PC-3 (cell line): ENCODE results near the gene ACTL10. TPM values are rescaled to one million over a fixed set of nuclear protein-coding genes. Genes with fewer than 3 reads are reported as not detected.

ENCODE experiments used
- ATAC-seq: fragments of 200-7000 bp; cut with Tn5 transposase; 2 replicates; pipeline ENCODE4 v1.9.1; 2020; ENCODE audit warnings: mild to moderate bottlenecking, moderate library complexity
- BruUV-seq: library from RNA; stranded (reverse); fragments of 400-500 nt; replicated peaks from 2 replicates; lab custom pipeline; 2021; lab: Mats Ljungman, UMichigan
- CTCF ChIA-PET: fragments of 300-600 bp; sonication (Branson Sonifier 250); formaldehyde crosslinking; loops from one replicate; lab custom pipeline; 2022; ENCODE audit warnings: antibody characterized with exemption; lab: Charles Lee
- POLR2A ChIA-PET: fragments of 300-600 bp; sonication (Branson Sonifier 250); formaldehyde crosslinking; loops from one replicate; lab custom pipeline; 2022; ENCODE audit warnings: antibody characterized with exemption; ENCODE audit not compliant: unreplicated experiment; lab: Charles Lee
- DNase-seq: peaks from one replicate; pipeline ENCODE4 v3.0.0-alpha.2; 2015
- H2AFZ ChIP-seq: fragments of 300-600 bp; sonication (generic); 2 replicates; pipeline ENCODE4 v1.6.0; 2016; ENCODE audit warnings: antibody characterized with exemption, low read length
- H3F3A ChIP-seq: fragments of 300-600 bp; sonication (generic); one replicate; pipeline ENCODE4 v1.6.0; 2017; ENCODE audit warnings: antibody characterized with exemption, low read length, control low read depth, mild to moderate bottlenecking; ENCODE audit not compliant: unreplicated experiment
- H3K27ac ChIP-seq: fragments of 300-600 bp; sonication (generic); 2 replicates; pipeline ENCODE4 v1.5.1; 2016; ENCODE audit warnings: mild to moderate bottlenecking, low read length
- H3K27me3 ChIP-seq: fragments of 300-600 bp; sonication (generic); 2 replicates; pipeline ENCODE4 v1.6.1; 2016; ENCODE audit warnings: low read length, mixed read lengths
- H3K36me3 ChIP-seq: fragments of 300-600 bp; sonication (generic); 2 replicates; pipeline ENCODE4 v1.6.1; 2016; ENCODE audit warnings: low read depth, mixed run types, low read length, mixed read lengths
- H3K4me1 ChIP-seq: fragments of 300-600 bp; sonication (generic); 2 replicates; pipeline ENCODE4 v1.5.1; 2016; ENCODE audit warnings: low read length; ENCODE audit not compliant: insufficient read depth
- H3K4me2 ChIP-seq: fragments of 300-600 bp; sonication (generic); 2 replicates; pipeline ENCODE4 v1.6.0; 2016; ENCODE audit warnings: low read length
- H3K4me3 ChIP-seq: fragments of 300-600 bp; sonication (generic); 2 replicates; pipeline ENCODE4 v1.5.1; 2016; ENCODE audit warnings: mild to moderate bottlenecking, low read length, mixed read lengths
- H3K79me2 ChIP-seq: fragments of 300-600 bp; sonication (generic); 2 replicates; pipeline ENCODE4 v1.6.1; 2017; ENCODE audit warnings: low read length, mixed read lengths
- H3K9ac ChIP-seq: fragments of 300-600 bp; sonication (generic); 2 replicates; pipeline ENCODE4 v1.6.0; 2016; ENCODE audit warnings: mild to moderate bottlenecking, low read length
- H3K9me2 ChIP-seq: fragments of 300-600 bp; sonication (generic); replicated peaks from 2 replicates; pipeline ENCODE4 v1.6.1; 2016; ENCODE audit warnings: mixed run types, low read length, mixed read lengths
- H3K9me3 ChIP-seq: fragments of 300-600 bp; sonication (generic); 2 replicates; pipeline ENCODE4 v1.6.1; 2016; ENCODE audit warnings: low read length, mixed read lengths
- H4K20me1 ChIP-seq: fragments of 300-600 bp; sonication (generic); 2 replicates; pipeline ENCODE4 v1.6.1; 2016; ENCODE audit warnings: low read length, mixed read lengths
- EZH2 ChIP-seq: fragments of 300-600 bp; sonication (generic); IDR thresholded peaks from one replicate; pipeline ENCODE4 v1.6.1; 2017; ENCODE audit warnings: antibody characterized with exemption, mild to moderate bottlenecking, low read length; ENCODE audit not compliant: unreplicated experiment
- EZH2phosphoT487 ChIP-seq: fragments of 300-600 bp; sonication (generic); IDR thresholded peaks from 2 replicates; pipeline ENCODE4 v1.6.1; 2018; ENCODE audit warnings: mild to moderate bottlenecking, antibody characterized with exemption, low read length, borderline replicate concordance
- intact Hi-C: fragments of 100-400 bp; cut with micrococcal nuclease; formaldehyde crosslinking; loops from 2 replicates; pipeline ENCODE4 v1.9.0; 2023
- total RNA-seq: library from RNA; depleted of rRNA; stranded (reverse); fragments of >200 nt; gene quantifications from 2 replicates; pipeline ENCODE4 v1.2.3, GENCODE V29; 2014
- TF ChIP-seq, protein P1 (sequence below): fragments of 300-600 bp; sonication (generic); conservative IDR thresholded peaks from 2 replicates; pipeline ENCODE4 v1.5.1; 2017; ENCODE audit warnings: antibody characterized with exemption, low read depth, mild to moderate bottlenecking, low read length

ACTL10 gene
- total RNA-seq, 1 experiment from 2014 or later = 1.6 TPM

DNA sequence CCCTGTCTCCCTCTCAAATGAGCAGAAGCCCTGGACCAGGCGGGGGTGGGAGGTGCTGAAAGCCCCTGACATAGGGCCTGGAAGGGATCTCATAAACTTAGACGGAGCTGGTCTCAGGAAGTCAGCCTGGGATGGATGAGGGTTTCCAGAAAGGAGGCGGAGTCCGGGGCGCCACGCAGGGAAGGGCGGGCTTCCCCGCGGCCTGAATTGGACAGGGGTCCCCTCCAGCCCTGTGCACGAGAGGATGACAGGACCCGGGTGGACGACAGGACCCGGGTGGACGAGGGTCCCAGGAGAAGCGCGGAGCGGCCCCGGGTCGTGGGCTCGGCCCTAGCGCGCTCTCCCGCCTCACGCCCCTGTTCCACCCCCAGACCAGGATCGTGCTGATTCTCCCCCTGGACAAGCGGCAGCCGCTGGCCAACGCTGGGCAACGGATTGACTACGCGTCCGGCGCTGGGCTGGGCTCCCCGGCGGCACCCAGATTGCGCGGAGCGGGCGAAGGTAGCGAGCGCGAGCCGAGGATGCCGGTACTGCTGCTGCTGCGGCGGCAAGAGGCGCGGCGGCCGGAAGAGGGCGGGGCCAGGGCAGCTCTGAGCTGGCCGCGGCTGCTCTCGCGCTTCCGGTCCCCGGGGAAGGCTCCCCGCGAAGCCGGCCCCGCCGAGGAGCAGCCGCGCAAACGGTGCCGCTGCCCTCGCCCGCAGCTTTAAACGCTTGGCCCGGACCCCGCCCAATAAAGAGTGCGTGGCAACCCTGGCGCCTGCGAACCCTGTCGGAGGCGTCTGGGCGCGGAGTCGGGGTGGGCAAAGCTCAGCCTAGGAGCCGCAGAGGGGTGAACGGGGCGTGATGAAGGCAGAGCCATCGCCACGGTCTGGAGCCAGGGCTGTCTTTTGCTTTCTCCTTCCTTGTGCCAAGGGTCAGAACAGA, 3.3 kb upstream of the ACTL10 start:
- ChIA-PET CTCF (interaction anchor here (0.7 kb wide), 1 partner anchor 173 kb away, joined by 3 read pairs; the partner anchor contains the start of gene CBFA2T2), POLR2A (interaction anchor here (0.6 to 0.7 kb wide), 3 partner anchors 149 to 397 kb away, joined by 4 to 6 read pairs (median 6); no protein-coding TSS in a partner anchor)
- Histone ChIP-seq H2AFZ (peak overlapping the region; percentile 91), H3K4me3 (peak overlapping the region; percentile 81), H3K9ac (peak overlapping the region; percentile 73), H3K9me3 (no peaks in the 10 kb centered on the region), H3K36me3 (peaks cover 2% of the 10 kb centered on the region; the same call in 1 of the 2 replicates), H3K4me2 (peak overlapping the region; percentile 98), H3K27me3 (no peaks in the 10 kb centered on the region), H3K9me2 (no peaks in the 10 kb centered on the region), H3K4me1 (peaks cover 23% of the 10 kb centered on the region; the same call in 1 of the 2 replicates), H3K27ac (0 out of 2 replicates have a peak overlapping the region, but pooled peaks have one; percentile 2), H4K20me1 (no peaks in the 10 kb centered on the region), H3K79me2 (0 out of 2 replicates have a peak, but pooled peaks cover 2% of the 10 kb centered on the region), H3F3A (no peaks in the 10 kb centered on the region)
- TF ChIP-seq, protein P1, sequence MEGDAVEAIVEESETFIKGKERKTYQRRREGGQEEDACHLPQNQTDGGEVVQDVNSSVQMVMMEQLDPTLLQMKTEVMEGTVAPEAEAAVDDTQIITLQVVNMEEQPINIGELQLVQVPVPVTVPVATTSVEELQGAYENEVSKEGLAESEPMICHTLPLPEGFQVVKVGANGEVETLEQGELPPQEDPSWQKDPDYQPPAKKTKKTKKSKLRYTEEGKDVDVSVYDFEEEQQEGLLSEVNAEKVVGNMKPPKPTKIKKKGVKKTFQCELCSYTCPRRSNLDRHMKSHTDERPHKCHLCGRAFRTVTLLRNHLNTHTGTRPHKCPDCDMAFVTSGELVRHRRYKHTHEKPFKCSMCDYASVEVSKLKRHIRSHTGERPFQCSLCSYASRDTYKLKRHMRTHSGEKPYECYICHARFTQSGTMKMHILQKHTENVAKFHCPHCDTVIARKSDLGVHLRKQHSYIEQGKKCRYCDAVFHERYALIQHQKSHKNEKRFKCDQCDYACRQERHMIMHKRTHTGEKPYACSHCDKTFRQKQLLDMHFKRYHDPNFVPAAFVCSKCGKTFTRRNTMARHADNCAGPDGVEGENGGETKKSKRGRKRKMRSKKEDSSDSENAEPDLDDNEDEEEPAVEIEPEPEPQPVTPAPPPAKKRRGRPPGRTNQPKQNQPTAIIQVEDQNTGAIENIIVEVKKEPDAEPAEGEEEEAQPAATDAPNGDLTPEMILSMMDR = no peak
- TF ChIP-seq EZH2phosphoT487 (no peak), EZH2 (no peak)
- BruUV-seq = TSS peak; percentile 25
- DNase-seq (peak; percentile 78), ATAC-seq (peak; percentile 65)
- intact Hi-C loops = no loop called here

DNA sequence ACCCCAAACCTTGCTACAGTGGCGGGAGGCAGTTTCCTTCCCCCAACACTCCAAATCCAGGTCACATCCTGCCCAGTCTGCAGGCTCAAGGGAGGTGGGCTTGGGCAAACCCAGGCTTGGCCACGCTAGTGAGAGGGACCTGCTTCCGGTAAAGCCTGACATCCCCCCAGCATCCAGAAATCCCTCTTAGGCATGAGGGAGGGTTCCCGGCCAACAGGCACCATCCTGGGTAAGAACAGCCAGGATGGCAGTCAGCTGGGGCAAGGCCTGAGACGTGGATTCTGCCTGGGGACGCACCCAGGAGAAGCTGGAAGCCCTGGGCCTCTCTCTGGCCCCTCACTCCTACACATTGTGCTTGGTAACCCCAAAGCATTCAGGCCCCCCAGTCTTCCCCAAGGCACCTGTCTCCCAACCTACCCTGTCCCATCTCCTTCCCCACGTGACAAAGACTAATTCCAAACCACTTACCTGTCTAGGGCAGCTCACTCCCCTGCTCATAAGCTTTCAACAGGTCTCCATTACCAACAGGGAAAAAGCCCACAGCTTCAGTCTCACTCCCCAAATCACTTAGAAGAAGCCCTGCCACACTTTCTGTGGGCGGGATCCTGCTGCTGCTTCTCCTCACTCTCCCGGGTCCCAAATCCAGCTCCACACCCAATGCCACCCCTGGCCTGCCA, 2.5 kb upstream of the ACTL10 start:
- BruUV-seq = TSS peak; percentile 73
- no peak for ATAC-seq
- Histone ChIP-seq H3K9me3 (no peaks in the 10 kb centered on the region), H3K79me2 (0 out of 2 replicates have a peak, but pooled peaks cover 7% of the 10 kb centered on the region), H3K27ac (0 out of 2 replicates have a peak overlapping the region, but pooled peaks have one; percentile 2), H4K20me1 (no peaks in the 10 kb centered on the region), H3K4me1 (peaks cover 25% of the 10 kb centered on the region; the same call in 1 of the 2 replicates), H3K9ac (peak overlapping the region; percentile 73), H3K9me2 (no peaks in the 10 kb centered on the region), H3K36me3 (peaks cover 9% of the 10 kb centered on the region; the same call in 1 of the 2 replicates), H3K27me3 (no peaks in the 10 kb centered on the region), H3F3A (no peaks in the 10 kb centered on the region), H3K4me3 (peak overlapping the region; percentile 81), H2AFZ (peak overlapping the region; percentile 91), H3K4me2 (peak overlapping the region; percentile 98)
- intact Hi-C loops = no loop called here
- TF ChIP-seq EZH2phosphoT487 (no peak), EZH2 (no peak)
- TF ChIP-seq, protein P1 = no peak
- DNase-seq = no peak
- ChIA-PET POLR2A (interaction anchor here (0.7 to 1.0 kb wide), 2 partner anchors 174 to 175 kb away, joined by 4 to 6 read pairs; partner anchors contain the start of gene CBFA2T2), CTCF (no interaction called here)
